ENCODE results near the gene C11orf71. TPM values are rescaled to one million over a fixed set of nuclear protein-coding genes. Genes with fewer than 3 reads are reported as not detected.
A peak's percentile ranks its signal among the peaks of the same experiment; 100 is the strongest.

The C11orf71 gene
- total RNA-seq, 1 donor from 2014 or later, result 1.5 TPM

- no peak for DNase-seq (ENCODE audit: low read depth)
- TF ChIP-seq CTCF (conservative IDR thresholded peaks at IDR 0.05; ENCODE audit: low read depth, low read length), result peak; percentile 3
- H3K4me3 ChIP-seq (ENCODE audit: low read depth, low read length), result peak overlapping the region; percentile 63
These were observed 558 bp upstream of the C11orf71 start for GRCh38 chr11:114400915-114401223.

DNA sequence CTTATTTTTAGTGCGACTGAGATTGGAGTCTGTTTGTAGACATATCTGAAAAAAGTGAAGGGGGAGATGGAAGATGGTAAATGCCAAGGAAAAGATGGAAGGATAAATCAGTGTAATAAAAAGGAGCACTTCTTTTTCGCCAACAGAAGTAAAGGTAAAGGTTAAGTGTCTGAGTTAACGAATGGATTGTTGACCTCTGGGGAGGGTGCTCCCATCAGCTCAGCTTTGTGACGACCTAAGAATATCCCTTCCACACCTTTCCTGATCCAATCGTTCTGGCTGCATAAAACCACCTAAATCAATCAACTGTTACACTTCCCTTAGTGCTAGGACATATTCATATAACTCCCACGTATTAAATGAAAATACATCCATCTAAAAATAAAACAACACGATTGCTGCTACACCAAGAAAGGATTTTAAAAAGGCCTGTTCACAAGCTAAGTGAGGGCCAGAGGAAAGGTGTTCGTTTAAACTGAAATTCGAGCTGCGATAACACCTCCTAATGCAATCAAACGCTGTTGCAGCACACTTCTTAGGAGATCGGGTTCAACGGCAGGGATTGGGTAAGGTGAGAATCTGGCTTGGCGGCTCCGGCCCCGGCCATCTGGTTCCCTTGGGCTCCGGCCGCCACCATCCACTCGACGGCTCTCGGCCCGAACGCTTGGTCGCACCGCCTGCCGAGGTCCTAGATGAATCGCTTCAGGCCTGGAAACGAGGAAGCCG is 658 bp downstream of the C11orf71 start:
- no peak for TF ChIP-seq CTCF (conservative IDR thresholded peaks at IDR 0.05; ENCODE audit: low read depth, low read length)
- DNase-seq (ENCODE audit: low read depth), result no peak
- peak overlapping the region; percentile 63 for H3K4me3 ChIP-seq (ENCODE audit: low read depth, low read length)

DNA sequence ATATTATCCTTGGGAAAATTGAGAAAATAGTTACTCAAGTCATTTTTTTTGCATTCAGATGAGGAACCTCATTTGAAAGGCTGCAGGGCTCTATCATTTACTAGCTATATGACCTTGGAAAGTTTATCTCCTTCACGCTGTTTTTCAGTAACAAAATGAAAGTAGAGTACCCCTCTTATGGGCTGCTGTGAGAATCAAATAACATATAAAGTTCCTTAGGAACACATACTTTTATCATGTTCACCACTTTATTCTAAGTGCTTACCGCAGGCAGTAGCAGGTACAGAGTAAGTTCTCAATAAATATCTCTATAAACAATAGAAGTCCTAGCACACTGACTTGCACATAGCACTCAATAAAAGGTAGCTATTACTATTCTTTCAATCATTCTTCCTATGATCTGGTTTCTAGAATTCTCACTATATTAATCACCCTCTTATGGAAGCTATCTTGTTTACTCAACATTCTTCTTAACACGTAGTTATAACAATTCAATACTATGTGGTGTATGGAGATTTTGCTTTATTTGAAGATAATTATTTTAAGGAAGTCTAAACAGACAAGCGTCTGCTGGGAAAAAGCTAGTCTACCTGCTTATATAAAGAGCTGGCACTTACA is 1.9 kb downstream of the C11orf71 start:
- no peak for TF ChIP-seq CTCF (conservative IDR thresholded peaks at IDR 0.05; ENCODE audit: low read depth, low read length)
- peak overlapping the region; percentile 12 for H3K4me3 ChIP-seq (ENCODE audit: low read depth, low read length)
- DNase-seq (ENCODE audit: low read depth), result no peak

DNA sequence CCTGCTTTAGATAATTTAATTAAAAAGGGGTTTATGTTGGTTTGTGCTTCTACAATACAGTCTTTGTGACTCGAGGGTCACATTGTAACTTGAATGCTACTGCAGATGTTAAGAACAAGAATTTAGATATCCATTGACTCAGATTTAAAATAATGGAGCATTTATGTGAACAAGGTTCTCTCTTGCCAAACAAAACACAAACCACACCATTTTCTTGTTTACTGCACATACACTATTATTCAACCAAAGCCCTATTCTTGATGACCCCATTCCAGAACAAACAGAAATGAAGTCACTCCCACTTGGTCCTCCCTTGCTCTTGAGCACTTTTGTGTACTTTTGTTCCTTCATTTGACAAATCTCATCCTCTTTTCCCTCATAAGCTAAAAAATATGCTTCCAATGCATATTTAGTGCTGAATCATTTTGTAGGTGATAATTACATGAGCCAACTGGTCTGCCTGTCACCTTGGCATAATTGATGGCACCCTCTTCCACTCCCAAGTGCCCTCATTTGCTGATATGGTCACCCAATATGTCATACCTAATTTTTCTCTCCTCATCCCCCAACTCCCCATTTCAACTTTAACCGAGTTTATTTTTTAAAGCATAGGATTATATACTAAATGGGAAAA is 2.8 kb downstream of the C11orf71 start:
- no peak for TF ChIP-seq CTCF (conservative IDR thresholded peaks at IDR 0.05; ENCODE audit: low read depth, low read length)
- no peak overlapping the region for H3K4me3 ChIP-seq (ENCODE audit: low read depth, low read length)
- DNase-seq (ENCODE audit: low read depth), result no peak

- H3K4me3 ChIP-seq (ENCODE audit: low read depth, low read length), result no peak overlapping the region
- DNase-seq (ENCODE audit: low read depth), result no peak
- no peak for TF ChIP-seq CTCF (conservative IDR thresholded peaks at IDR 0.05; ENCODE audit: low read depth, low read length)
These were observed 3.4 kb downstream of the C11orf71 start for GRCh38 chr11:114396916-114397315.

- H3K4me3 ChIP-seq (ENCODE audit: low read depth, low read length), result no peak overlapping the region
- DNase-seq (ENCODE audit: low read depth), result no peak
- peak; percentile 62 for TF ChIP-seq CTCF (conservative IDR thresholded peaks at IDR 0.05; ENCODE audit: low read depth, low read length)
These were observed 4.6 kb downstream of the C11orf71 start for GRCh38 chr11:114395736-114396135.

All from epithelial cell of proximal tubule (primary cell).